Measurements from ENCODE around the gene CAPN11. TPM values are rescaled to one million over a fixed set of nuclear protein-coding genes. Genes with fewer than 3 reads are reported as not detected.

The CAPN11 gene
- total RNA-seq, 2 experiments from 2014 or later, result 0.11 to 0.18 TPM

- DNase-seq, result no peak
- H3K4me3 Mint-ChIP-seq, result no peak overlapping the region
- intact Hi-C loops (cut with micrococcal nuclease), result no loop called here
- no peaks in the 10 kb centered on the region for H3K9me3 Mint-ChIP-seq
- peaks cover 6% of the 10 kb centered on the region for H3K36me3 Mint-ChIP-seq (ENCODE audit: low read depth)
- TF ChIP-seq CTCF (IDR thresholded peaks at IDR 0.05), result no peak
- no peak for ATAC-seq
- POLR2A ChIA-PET, result interaction anchor here (0.8 to 4.8 kb wide), 2 partner anchors 17 to 34 kb away, joined by 3 to 21 read pairs; no protein-coding TSS in a partner anchor
- no peak overlapping the region for H3K27ac Mint-ChIP-seq
- CTCF ChIA-PET, result interaction anchor here (1.2 kb wide), 1 partner anchor 24 kb away, joined by 3 read pairs; no protein-coding TSS in a partner anchor
- no peaks in the 10 kb centered on the region for H3K27me3 Mint-ChIP-seq
- peaks cover 5% of the 10 kb centered on the region for H3K4me1 Mint-ChIP-seq (ENCODE audit: low read depth)
Observed at GRCh38 chr6:44133981-44134711, 24.5 kb upstream of the CAPN11 start.

GRCh38 chr6:44135173-44135758 lies 23.4 kb upstream of the CAPN11 start:
- Mint-ChIP-seq H3K9me3 (no peaks in the 10 kb centered on the region), H3K27me3 (no peaks in the 10 kb centered on the region), H3K4me3 (no peak overlapping the region), H3K36me3 (ENCODE audit: low read depth) (peaks cover 6% of the 10 kb centered on the region), H3K27ac (no peak overlapping the region), H3K4me1 (ENCODE audit: low read depth) (peaks cover 5% of the 10 kb centered on the region)
- ATAC-seq (no peak), DNase-seq (no peak)
- ChIA-PET POLR2A (no interaction called here), CTCF (interaction anchor here (0.8 kb wide), 1 partner anchor 16 kb away, joined by 3 read pairs; no protein-coding TSS in a partner anchor)
- no peak for TF ChIP-seq CTCF (IDR thresholded peaks at IDR 0.05)
- intact Hi-C loops (cut with micrococcal nuclease), result no loop called here

GRCh38 chr6:44135875-44136274 lies 22.7 kb upstream of the CAPN11 start:
- ChIA-PET POLR2A (no interaction called here), CTCF (no interaction called here)
- H3K36me3 Mint-ChIP-seq (ENCODE audit: low read depth), result peaks cover 8% of the 10 kb centered on the region
- ATAC-seq (no peak), DNase-seq (no peak)
- TF ChIP-seq CTCF (IDR thresholded peaks at IDR 0.05), result no peak
- no peaks in the 10 kb centered on the region for H3K9me3 Mint-ChIP-seq
- intact Hi-C loops (cut with micrococcal nuclease), result no loop called here
- peaks cover 5% of the 10 kb centered on the region for H3K4me1 Mint-ChIP-seq (ENCODE audit: low read depth)
- H3K27ac Mint-ChIP-seq, result no peak overlapping the region
- H3K4me3 Mint-ChIP-seq, result no peak overlapping the region
- no peaks in the 10 kb centered on the region for H3K27me3 Mint-ChIP-seq

- DNase-seq (no peak), ATAC-seq (no peak)
- Mint-ChIP-seq H3K9me3 (no peaks in the 10 kb centered on the region), H3K4me1 (ENCODE audit: low read depth) (no peaks in the 10 kb centered on the region), H3K27me3 (no peaks in the 10 kb centered on the region), H3K4me3 (no peak overlapping the region), H3K36me3 (ENCODE audit: low read depth) (peaks cover 13% of the 10 kb centered on the region), H3K27ac (no peak overlapping the region)
- ChIA-PET POLR2A (no interaction called here), CTCF (interaction anchor here (0.7 to 2.0 kb wide), 3 partner anchors 12 to 34 kb away, joined by 3 to 6 read pairs (median 3); no protein-coding TSS in a partner anchor)
- intact Hi-C loops (cut with micrococcal nuclease), result no loop called here
- no peak for TF ChIP-seq CTCF (IDR thresholded peaks at IDR 0.05)
Observed at GRCh38 chr6:44138717-44139350, 19.8 kb upstream of the CAPN11 start.

GRCh38 chr6:44139351-44139743 lies 19.3 kb upstream of the CAPN11 start:
- DNase-seq, result no peak
- Mint-ChIP-seq H3K36me3 (ENCODE audit: low read depth) (peaks cover 13% of the 10 kb centered on the region), H3K27me3 (no peaks in the 10 kb centered on the region), H3K4me1 (ENCODE audit: low read depth) (no peaks in the 10 kb centered on the region), H3K27ac (no peak overlapping the region), H3K4me3 (no peak overlapping the region), H3K9me3 (no peaks in the 10 kb centered on the region)
- TF ChIP-seq CTCF (IDR thresholded peaks at IDR 0.05), result no peak
- ChIA-PET POLR2A (no interaction called here), CTCF (interaction anchor here (0.7 kb wide), 1 partner anchor 33 kb away, joined by 3 read pairs; no protein-coding TSS in a partner anchor)
- no peak for ATAC-seq
- intact Hi-C loops (cut with micrococcal nuclease), result no loop called here

All from activated CD8-positive, alpha-beta T cell treated with anti-CD3 and anti-CD28 coated beads for 36 hours (primary cell).